GM23248 (cell line): Measurements from ENCODE around the gene MRPS24. TPM values are rescaled to one million over a fixed set of nuclear protein-coding genes. Genes with fewer than 3 reads are reported as not detected.

ENCODE experiments used
- DNase-seq: peaks from one replicate; pipeline ENCODE4 v3.0.0-alpha.2; 2015
- H2AFZ ChIP-seq: fragments of 200-600 bp; sonication (generic); 2 replicates; pipeline ENCODE4 v1.6.1; 2016; ENCODE audit warnings: antibody characterized with exemption
- H3F3A ChIP-seq: fragments of 200-600 bp; sonication (generic); 2 replicates; pipeline ENCODE4 v1.6.1; 2016; ENCODE audit warnings: mild to moderate bottlenecking, antibody characterized with exemption, mixed run types; ENCODE audit not compliant: insufficient read depth
- H3K27ac ChIP-seq: fragments of 200-600 bp; sonication (generic); 2 replicates; pipeline ENCODE4 v1.5.1; 2016; ENCODE audit warnings: mild to moderate bottlenecking
- H3K27me3 ChIP-seq: fragments of 200-600 bp; sonication (generic); replicated peaks from 2 replicates; pipeline ENCODE4 v1.6.1; 2016; ENCODE audit warnings: mild to moderate bottlenecking; ENCODE audit not compliant: insufficient read depth
- H3K36me3 ChIP-seq: fragments of 200-600 bp; sonication (generic); 2 replicates; pipeline ENCODE4 v1.6.1; 2016; ENCODE audit warnings: low read depth, mild to moderate bottlenecking
- H3K4me1 ChIP-seq: fragments of 200-600 bp; sonication (generic); 2 replicates; pipeline ENCODE4 v1.6.1; 2016; ENCODE audit warnings: mild to moderate bottlenecking; ENCODE audit not compliant: insufficient read depth
- H3K4me2 ChIP-seq: fragments of 200-600 bp; sonication (generic); one replicate; pipeline ENCODE4 v1.6.1; 2016; ENCODE audit warnings: mild to moderate bottlenecking; ENCODE audit not compliant: unreplicated experiment
- H3K4me3 ChIP-seq: fragments of 200-600 bp; sonication (generic); 2 replicates; pipeline ENCODE4 v1.5.1; 2016; ENCODE audit warnings: mild to moderate bottlenecking
- H3K79me2 ChIP-seq: fragments of 200-600 bp; sonication (generic); 2 replicates; pipeline ENCODE4 v1.6.1; 2016; ENCODE audit warnings: mild to moderate bottlenecking; ENCODE audit not compliant: insufficient read depth
- H3K9ac ChIP-seq: fragments of 200-600 bp; sonication (generic); 2 replicates; pipeline ENCODE4 v1.6.1; 2016; ENCODE audit warnings: mild to moderate bottlenecking
- H3K9me2 ChIP-seq: fragments of 200-600 bp; sonication (generic); 2 replicates; pipeline ENCODE4 v1.6.1; 2016; ENCODE audit warnings: mixed run types, mild to moderate bottlenecking, moderate library complexity; ENCODE audit not compliant: insufficient read depth
- H3K9me3 ChIP-seq: fragments of 200-600 bp; sonication (generic); one replicate; pipeline ENCODE4 v1.6.1; 2017; ENCODE audit warnings: low read depth
- H4K20me1 ChIP-seq: fragments of 200-600 bp; sonication (generic); 2 replicates; pipeline ENCODE4 v1.6.0; 2016; ENCODE audit not compliant: insufficient read depth
- EZH2 ChIP-seq: fragments of 200-600 bp; sonication (generic); IDR thresholded peaks from 2 replicates; pipeline ENCODE4 v1.6.1; 2018; ENCODE audit warnings: antibody characterized with exemption, mild to moderate bottlenecking; ENCODE audit not compliant: insufficient read depth, poor library complexity, severe bottlenecking
- EZH2phosphoT487 ChIP-seq: fragments of 200-600 bp; sonication (generic); IDR thresholded peaks from 2 replicates; pipeline ENCODE4 v1.6.1; 2018; ENCODE audit warnings: antibody characterized with exemption, moderate library complexity, mild to moderate bottlenecking, low read depth; ENCODE audit not compliant: insufficient read depth
- WGBS, 2 experiments: methylation state at CpG; one replicate each; pipeline ENCODE4 v1.1.6; 2015 to 2017; ENCODE audit warnings: low lambda C conversion rate in 2 of 2, low coverage in 1 of 2; ENCODE audit errors: missing lambda C conversion rate in 2 of 2; 5-methylcytosine and 5-hydroxymethylcytosine counted together
- in situ Hi-C: fragments of 300-500 bp; cut with MboI; formaldehyde crosslinking; loops from 2 replicates; pipeline ENCODE4 v1.15.0; 2020
- polyA plus RNA-seq: library from polyadenylated mRNA; unstranded; fragments of >200 nt; fragmentation: Nextera tagmentation; extraction: Ambion mirVana; gene quantifications from 2 replicates; pipeline ENCODE4 v1.2.1, GENCODE V29; 2016
- total RNA-seq: library from RNA; depleted of rRNA; stranded (reverse); fragments of >200 nt; shearing (Covaris generic); gene quantifications from 2 replicates; pipeline ENCODE4 v1.2.3, GENCODE V29; 2014

MRPS24 gene
- total and polyA plus RNA-seq, 2 experiments from 2014 or later = 113 to 163 TPM

DNA sequence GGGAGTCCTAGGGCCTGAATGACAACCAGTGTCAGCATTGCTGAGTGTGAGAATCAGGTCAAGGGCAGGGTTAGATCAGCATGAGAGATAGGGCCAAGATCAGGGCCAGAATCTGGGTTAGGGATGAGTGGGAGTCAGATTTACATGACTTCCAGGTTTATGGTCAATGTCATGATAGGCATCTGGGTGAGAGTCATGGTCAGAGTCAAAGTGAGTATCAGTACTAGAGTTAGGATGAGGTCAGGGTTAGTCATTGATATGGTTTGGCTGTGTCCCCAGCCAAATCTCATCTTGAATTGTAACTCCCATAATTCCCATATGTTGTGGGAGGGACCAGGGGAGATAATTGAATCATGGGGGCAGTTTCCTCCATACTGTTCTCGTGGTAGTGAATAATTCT is 12.3 kb downstream of the MRPS24 start:
- 63 to 73% methylated on average over 1 of the region's 1 CpG for WGBS, 2 experiments
- Histone ChIP-seq H3K9me3 (no peaks in the 10 kb centered on the region), H3K79me2 (no peaks in the 10 kb centered on the region), H2AFZ (no peak overlapping the region), H3K36me3 (no peaks in the 10 kb centered on the region), H3K4me3 (no peak overlapping the region), H3K9me2 (no peaks in the 10 kb centered on the region; the same call in 1 of the 2 replicates), H3F3A (no peaks in the 10 kb centered on the region), H3K4me2 (no peak overlapping the region), H3K9ac (no peak overlapping the region), H3K4me1 (no peaks in the 10 kb centered on the region), H3K27ac (no peak overlapping the region), H4K20me1 (no peaks in the 10 kb centered on the region), H3K27me3 (no peaks in the 10 kb centered on the region)
- DNase-seq = peak; percentile 39
- in situ Hi-C loops = no loop called here
- TF ChIP-seq EZH2 = no peak
- TF ChIP-seq EZH2phosphoT487 = no peak

DNA sequence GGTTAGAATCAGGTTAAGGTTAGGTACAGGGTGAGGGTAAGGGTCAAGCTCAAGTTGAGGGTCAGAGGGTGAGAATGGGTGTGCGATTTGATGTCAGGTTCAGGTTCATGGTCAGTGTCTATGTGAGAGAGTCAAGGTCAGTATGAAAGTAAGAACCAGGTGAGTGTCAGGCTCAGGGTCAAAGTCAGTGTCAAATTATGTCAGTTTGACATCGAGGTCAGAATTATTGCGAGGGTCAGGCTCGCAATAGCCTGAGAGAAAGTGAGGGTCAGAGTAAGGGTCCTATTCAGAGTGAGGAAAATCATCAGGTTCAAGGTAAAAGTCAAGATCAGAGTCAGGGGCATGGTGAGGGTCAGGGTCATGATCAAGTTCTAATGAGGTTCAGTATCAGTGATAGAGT is 13.0 kb downstream of the MRPS24 start:
- Histone ChIP-seq H3K27me3 (no peaks in the 10 kb centered on the region), H4K20me1 (no peaks in the 10 kb centered on the region), H3K4me2 (no peak overlapping the region), H3K4me1 (no peaks in the 10 kb centered on the region), H3K9ac (no peak overlapping the region), H3K36me3 (no peaks in the 10 kb centered on the region), H3K9me3 (no peaks in the 10 kb centered on the region), H3K79me2 (no peaks in the 10 kb centered on the region), H3K9me2 (no peaks in the 10 kb centered on the region; the same call in 1 of the 2 replicates), H3K4me3 (no peak overlapping the region), H3F3A (no peaks in the 10 kb centered on the region), H2AFZ (no peak overlapping the region), H3K27ac (no peak overlapping the region)
- TF ChIP-seq EZH2phosphoT487 = no peak
- no peak for TF ChIP-seq EZH2
- DNase-seq = no peak
- in situ Hi-C loops = no loop called here
- 94% methylated on average over 4 of the region's 4 CpGs for WGBS, 2 experiments

DNA sequence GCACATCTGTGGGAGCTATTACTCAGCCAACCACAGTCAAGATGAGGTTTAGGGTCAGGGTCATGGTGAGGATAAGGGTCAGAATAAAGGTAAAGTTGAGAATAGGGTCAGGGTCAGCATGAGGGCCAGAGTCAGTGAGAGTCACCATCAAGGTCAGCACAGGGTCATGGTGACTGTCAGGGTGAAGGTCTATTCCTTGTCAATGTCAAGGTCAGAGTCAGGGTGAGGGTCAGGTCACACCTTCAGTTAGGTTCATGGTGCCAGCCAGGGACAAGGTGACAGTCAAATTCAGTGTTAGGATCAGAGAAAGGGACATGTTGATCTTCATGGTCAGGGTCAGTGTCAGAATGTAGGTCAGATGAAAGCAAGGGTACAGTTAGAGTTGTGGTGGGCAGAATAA is 14.1 kb downstream of the MRPS24 start:
- Histone ChIP-seq H3K36me3 (no peaks in the 10 kb centered on the region), H3K9ac (no peak overlapping the region), H3K27me3 (no peaks in the 10 kb centered on the region), H3K79me2 (no peaks in the 10 kb centered on the region), H3K9me2 (no peaks in the 10 kb centered on the region; the same call in 1 of the 2 replicates), H4K20me1 (no peaks in the 10 kb centered on the region), H3K9me3 (no peaks in the 10 kb centered on the region), H3K4me2 (no peak overlapping the region), H3K4me1 (no peaks in the 10 kb centered on the region), H3F3A (no peaks in the 10 kb centered on the region), H2AFZ (no peak overlapping the region), H3K27ac (no peak overlapping the region), H3K4me3 (no peak overlapping the region)
- TF ChIP-seq EZH2phosphoT487 = no peak
- TF ChIP-seq EZH2 = no peak
- no peak for DNase-seq
- in situ Hi-C loops = no loop called here

DNA sequence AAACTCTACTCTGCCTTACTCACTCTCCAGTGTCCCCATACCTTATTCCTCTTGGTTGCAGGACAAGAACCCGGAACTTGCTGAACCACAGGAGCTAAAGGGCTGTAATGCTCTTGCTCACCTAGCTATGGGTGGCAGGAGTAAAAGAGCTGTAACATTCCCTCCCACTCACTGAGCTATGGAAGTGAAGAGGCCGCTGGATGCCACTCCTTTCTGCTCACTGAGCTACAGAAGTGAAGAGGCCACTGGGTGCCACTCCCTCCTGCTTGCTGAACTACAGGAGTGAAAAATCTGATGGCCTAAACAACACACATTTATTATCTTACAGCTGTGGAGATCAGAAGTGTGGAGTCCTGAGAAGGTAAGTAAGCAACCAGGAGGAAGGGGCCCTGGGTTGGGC is 17.5 kb downstream of the MRPS24 start:
- WGBS, 2 experiments = 63 to 68% methylated on average over 2 of the region's 2 CpGs
- no peak overlapping the region for H3K9ac ChIP-seq

More for the DNA sequence above, 17.5 kb downstream of the MRPS24 start:
- Histone ChIP-seq H3F3A (no peaks in the 10 kb centered on the region), H3K9me2 (no peaks in the 10 kb centered on the region), H3K36me3 (no peaks in the 10 kb centered on the region), H3K79me2 (no peaks in the 10 kb centered on the region), H3K4me1 (no peaks in the 10 kb centered on the region), H3K4me2 (no peak overlapping the region), H3K27me3 (no peaks in the 10 kb centered on the region), H4K20me1 (no peaks in the 10 kb centered on the region), H3K9me3 (no peaks in the 10 kb centered on the region), H3K27ac (no peak overlapping the region), H2AFZ (no peak overlapping the region), H3K4me3 (no peak overlapping the region)
- in situ Hi-C loops = no loop called here
- DNase-seq = no peak
- no peak for TF ChIP-seq EZH2phosphoT487
- TF ChIP-seq EZH2 = no peak
